CD4-positive, alpha-beta T cell treated with Interleukin-6 for 4 hours (primary cell): ENCODE measurements around the gene EIF2S3.
A peak's percentile ranks its signal among the peaks of the same experiment; 100 is the strongest.
"Not testable (repeated sequence)": the region's sequence is repeated elsewhere in the genome, so short reads cannot be mapped to it uniquely, and the experiment has no call there.

ENCODE experiments used
- DNase-seq: peaks from one replicate; pipeline ENCODE4 v3.0.0-alpha.2; 2020; ENCODE audit warnings: mixed read lengths

Gene EIF2S3

DNA sequence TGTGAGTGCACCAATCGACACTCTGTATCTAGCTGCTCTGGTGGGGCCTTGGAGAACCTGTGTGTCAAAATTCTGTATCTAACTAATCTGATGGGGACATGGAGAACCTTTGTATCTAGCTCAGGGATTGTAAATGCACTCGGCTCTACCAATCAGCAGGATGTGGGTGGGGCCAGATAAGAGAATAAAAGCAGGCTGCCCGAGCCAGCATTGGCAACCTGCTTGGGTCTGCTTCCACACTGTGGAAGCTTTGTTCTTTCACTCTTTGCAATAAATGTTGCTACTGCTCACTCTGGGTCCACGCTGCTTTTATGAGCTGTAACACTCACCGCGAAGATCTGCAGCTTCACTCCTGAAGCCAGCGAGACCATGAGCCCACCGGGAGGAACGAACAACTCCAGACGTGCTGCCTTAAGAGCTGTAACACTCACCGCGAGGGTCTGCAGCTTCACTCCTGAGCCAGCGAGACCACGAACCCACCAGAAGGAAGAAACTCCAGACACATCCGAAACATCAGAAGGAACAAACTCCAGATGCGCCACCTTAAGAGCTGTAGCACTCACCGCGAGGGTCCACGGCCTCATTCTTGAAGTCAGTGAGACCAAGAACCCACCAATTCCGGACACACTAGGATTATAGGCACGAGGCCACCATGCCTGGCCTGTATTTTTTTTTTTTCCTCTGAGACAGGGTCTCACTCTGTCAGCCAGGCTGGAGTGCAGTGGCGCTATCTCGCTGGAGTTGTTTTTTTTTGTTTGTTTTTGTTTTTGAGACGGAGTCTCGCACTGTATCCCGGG is 4.0 kb upstream of the EIF2S3 start:
- DNase-seq, result not testable (repeated sequence)

DNA sequence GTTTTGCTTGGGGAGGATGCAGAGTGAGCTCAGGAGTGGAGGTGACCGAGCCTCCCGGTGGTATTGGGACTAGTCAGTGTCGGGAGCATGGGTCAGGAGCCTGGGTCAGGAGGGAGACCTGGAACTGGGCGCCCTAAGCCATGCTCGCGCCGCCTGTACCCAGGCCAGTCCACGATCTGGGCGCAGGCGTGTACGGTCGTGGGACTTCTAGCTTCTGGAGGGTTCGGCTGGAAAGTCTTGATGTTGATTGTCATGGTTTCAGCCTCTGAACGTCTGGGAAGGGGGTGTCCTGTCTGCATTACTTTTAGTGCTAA is 244 bp downstream of the EIF2S3 start:
- no peak for DNase-seq

DNA sequence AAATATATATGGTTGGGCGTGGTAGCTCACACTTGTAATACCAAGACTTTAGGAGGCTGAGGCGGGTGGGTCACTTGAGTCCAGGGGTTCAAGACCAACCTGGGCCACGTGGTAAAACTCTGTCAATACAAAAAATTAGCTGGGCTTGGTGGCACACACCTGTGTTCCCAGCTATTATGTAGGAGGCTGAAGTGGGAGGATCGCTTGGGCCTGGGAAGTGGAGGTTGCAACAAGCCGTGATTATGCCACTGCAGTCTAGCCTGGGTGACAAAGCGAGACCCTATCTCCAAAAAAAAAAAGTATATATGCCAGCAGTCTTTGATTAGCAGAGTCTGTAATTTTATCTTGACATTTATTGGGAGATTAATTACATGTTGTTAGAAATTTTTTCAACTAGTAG is 8.7 kb downstream of the EIF2S3 start:
- DNase-seq, result no peak

DNA sequence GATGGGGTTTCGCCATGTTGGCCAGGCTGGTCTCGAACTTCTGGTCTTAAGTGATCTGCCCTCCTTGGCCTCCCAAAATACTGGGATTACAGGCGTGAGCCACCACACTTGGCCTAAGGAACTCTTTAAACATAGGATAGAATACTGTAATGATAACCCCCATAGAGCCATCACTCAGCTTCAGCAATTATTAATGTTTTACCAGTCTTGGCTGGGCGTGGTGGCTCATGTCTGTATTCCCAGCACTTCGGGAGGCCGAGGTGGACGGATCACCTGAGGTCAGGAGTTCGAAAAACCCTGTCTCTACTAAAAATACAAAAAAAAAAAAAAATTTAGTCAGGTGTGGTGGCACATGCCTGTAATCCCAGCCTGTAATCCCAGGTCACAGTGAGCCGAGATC is 15.1 kb downstream of the EIF2S3 start:
- no peak for DNase-seq

DNA sequence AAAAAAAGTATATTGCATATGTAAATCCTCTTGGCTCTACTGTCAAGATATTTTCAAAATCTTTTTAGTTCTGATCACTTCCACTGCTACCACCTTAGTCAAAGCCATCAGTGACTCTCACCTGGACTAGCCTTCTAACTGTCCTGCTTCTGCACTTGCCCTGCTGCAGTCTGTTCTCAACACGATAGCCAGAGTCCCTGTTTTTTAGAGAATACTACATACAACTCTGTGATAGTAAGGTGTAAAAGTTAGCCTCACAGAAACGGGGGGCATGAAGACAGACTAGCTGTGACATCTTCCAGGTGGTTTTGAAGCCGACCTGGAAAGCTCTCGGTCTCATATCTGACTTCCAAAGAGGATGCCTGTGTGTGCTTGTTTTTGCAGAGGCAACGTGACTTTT is 24.7 kb downstream of the EIF2S3 start:
- DNase-seq, result no peak

DNA sequence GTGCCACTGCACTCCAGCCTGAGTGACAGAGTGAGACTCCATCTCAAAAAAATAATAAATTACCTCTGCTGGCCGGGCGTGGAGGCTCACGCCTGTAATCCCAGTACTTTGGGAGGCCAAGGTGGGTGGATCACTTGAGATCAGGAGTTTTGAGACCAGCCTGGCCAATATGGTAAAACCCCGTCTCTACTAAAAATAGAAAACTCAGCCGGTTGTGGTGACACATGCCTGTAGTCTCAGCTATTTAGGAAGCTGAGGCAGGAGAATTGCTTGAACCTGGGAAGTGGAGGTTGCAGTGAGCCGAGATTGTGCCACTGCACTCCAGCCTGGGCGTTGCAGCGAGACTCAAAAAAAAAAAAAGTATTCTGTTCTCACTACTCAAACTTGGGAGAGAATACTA is 25.5 kb downstream of the EIF2S3 start:
- not testable (repeated sequence) for DNase-seq

DNA sequence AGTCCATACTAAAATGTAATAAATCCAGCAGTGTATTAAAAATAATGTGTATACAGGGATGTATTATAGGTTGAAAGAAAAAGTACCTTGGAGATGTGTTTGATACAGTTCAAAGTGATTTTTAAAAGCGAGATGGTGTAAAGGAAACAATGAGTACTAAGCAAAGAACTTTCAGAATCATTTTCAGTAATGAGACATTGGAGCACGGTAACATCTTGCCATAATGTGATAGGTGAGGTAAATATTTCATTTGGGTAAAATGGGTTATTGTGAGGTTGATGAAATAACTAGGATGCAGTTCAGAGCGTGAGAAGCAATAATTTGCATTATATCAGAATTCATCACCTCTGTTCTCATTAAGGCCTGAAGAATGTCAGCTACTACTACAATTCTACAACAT is 25.9 kb downstream of the EIF2S3 start:
- no peak for DNase-seq

DNA sequence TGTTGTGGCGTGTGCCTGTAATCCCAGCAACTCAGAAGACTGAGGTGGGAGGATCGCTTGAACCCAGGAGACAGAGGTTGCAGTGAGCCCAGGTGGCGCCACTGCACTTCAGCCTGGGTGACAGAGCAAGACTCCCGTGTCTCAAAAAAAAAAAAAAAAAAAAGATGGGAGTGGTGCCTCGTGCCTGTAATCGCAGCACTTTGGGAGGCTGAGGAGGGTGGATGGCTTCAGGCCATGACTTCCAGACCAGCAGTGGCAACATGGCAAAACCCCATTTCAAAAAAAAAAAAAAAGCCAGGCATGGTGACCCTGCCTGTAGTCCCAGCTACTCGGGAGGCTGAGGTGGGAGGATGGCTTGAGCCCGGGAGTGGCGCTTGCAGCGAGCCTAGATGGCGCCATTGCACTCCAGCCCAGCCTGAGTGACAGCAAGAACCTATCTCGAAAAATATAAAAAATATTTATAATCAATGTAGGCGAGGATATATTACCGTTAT is 27.0 kb downstream of the EIF2S3 start:
- DNase-seq, result peak; percentile 68

DNA sequence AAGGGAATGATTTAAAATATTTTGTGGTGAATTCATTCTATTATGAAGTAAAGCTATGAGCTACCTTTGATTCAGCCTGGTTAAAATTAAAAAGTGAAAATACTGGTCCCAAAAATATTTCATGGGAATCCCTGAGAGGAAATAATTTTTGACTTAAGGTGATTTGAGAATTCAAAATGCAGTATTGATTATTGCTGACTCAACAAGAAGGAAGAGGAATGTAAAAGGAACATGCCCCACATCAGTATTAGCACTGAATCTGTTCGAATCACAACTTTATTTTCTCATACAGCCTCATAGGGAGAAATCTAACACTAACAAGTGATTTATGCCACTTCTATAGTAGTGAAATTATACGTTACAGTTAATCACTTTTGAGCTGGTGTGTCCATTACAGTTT is 27.7 kb downstream of the EIF2S3 start:
- no peak for DNase-seq

DNA sequence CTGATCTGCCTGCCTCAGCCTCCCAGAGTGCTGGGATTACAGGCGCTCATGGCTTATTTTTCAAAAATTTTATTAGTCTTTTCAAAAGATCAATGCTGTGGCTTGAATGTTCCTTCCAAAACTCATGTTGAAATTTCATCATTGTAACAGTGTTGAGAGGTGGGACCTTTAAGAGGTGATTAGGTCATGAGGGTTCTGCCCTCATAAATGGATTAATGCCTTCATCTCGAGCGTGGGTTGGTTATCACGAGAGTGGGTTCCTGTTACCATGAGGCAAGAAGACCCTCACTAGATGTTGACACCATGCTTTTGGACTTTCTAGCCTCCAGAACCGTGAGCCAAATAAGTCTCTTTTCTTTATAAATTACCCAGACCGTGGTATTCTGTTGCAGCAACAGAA is 30.3 kb downstream of the EIF2S3 start:
- DNase-seq, result no peak

DNA sequence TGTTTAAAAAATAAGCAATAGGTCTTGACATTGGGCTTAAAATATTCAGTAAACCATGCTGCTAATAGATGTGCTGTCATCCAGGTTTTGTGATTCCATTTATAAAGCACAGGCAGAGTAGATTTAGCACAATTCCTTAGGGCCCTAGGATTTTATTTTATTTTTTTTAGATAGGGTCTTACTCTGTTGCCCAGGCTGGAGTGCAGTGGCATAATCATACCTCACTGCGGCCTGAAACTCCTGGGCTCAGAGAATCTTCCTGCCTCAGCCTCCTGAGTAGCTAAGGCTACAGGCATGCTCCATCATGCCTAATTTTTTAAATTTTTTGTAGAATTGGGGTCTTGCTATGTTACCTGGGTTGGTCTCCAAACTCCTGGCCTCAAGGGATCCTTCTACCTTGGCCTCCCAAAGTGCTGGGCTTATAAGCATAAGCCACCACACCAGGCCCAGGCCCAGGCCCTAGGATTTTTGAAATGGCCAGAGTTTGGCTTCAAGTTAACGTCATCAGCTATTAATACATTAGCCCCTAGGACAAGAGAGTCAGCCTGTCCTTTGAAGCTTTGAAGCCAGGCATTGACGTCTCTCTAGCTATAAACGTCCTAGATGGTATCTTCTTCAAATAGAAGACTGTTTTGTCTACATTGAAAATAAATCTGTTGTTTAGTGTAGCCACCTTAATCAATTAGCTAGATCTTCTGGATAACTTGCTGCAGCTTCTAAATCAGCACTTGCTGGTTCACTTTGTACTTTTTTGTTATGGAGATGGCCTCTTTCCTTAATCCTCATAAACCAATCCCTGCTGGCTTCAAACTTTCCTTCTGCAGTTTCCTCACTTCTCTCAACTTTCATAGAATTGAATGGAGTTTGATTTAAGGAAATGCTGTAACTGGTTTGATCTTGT is 35.8 kb downstream of the EIF2S3 start:
- no peak for DNase-seq

DNA sequence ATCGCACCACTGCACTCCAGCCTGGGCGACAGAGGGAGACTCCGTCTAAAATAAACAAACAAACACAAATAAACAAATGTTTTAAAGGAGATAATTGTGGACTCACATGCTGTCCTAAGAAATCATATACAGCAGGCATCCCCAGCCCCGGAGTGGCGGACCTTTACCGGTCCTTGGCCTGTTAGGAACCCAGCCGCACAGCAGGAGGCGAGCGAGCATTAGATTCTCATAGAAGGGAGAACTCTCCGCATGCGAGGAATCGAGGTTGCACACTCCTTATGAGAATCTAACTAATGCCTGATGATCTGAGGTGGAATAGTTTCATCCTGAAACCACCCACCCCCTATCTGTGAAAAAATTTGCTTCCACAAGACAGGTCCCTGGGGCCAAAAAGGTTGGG is 39.0 kb downstream of the EIF2S3 start:
- no peak for DNase-seq

DNA sequence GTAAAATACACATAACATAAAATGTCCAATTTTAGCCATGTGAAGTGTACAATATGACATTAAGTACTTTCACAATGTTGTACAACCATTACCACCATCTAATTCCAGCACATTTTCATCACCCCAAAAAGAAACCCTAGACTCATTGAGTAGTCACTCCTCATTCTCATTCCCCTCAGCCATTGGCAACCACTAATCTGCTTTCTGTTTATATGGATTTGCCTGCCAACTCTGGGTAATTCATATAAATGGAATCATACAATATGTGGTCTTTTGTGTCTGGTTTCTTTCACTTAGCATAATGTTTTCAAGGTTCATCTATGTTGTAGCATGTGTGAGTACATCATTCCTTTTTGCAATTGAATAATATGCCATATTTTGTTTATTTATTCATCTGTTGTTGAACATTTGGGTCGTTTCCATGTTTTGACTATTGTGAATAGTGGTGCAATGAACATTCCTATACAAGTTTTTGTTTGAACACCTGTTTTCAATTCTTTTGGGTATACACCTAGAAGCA is 43.0 kb downstream of the EIF2S3 start:
- no peak for DNase-seq

DNA sequence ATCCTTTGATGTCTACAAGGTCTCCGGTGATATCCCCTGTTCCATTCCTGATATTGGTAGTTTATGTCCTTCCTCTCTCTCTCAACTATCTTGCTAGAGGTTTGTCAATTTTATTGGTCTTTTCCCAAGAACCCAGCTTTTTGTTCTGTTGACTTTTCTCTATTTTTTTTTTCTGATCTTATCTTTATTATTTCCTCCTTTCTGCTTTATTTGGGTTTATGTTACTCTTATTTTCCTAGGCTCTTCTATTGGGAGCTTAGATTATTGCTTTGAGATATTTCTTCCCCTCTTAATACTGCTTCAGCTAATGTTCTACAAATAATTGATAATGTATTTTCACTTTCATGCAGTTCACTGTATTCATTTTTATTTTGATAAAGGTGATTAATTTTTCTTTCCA is 44.2 kb downstream of the EIF2S3 start:
- no peak for DNase-seq

DNA sequence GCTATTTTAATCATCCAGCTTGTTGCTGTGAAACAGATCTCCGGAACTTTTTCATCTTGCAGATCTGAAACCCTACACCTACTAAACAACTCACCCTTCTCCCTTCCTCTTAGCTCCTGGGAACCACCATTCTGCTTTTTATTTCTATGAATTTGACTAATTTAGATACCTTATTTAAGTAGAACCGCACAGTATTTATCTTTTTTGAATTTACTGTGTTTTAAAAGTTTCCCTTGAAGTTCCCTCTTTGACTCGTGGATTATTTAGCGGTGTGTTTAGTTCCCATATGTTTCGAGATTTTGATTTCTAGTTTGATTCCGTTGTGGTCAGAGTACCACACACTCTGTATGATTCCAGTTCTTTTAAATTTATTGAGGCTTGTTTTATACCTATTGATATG is 44.6 kb downstream of the EIF2S3 start:
- DNase-seq, result no peak

DNA sequence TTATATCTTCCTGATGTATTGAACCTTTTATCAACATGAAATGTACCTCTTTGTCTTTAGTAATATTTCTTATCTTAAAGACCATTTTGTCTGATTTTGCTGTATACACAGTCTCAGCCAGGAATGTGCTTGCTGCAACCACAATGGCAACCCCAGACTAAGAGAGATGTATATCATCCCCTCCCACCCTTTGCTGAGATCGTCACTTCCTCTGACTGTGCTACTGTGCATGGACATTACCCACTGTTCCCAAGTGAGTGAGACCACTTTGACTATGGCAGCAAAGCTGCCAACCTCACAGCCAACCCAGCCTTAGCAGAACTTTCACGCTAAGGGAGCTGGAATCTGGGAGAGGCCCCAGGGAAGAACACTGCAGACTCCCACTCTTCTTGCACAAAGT is 46.0 kb downstream of the EIF2S3 start:
- DNase-seq, result no peak

DNA sequence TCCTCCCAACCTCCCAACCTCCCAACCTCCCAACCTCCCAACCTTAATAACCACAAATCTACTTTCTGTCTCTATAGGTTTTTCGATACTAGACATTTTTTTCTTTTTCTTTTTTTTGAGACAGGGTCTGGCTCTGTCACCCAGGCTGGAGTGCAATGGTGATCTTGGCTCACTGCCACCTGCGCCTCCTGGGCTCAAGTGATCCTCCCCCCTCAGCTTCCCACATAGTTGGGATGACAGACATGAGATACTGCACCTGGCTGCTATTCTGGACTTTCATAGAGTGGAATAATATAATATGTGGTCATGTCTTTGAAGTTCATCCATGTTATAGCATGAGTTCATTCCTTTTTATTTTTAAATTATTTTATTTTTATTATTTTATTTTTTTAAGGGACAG is 55.3 kb downstream of the EIF2S3 start:
- no peak for DNase-seq

DNA sequence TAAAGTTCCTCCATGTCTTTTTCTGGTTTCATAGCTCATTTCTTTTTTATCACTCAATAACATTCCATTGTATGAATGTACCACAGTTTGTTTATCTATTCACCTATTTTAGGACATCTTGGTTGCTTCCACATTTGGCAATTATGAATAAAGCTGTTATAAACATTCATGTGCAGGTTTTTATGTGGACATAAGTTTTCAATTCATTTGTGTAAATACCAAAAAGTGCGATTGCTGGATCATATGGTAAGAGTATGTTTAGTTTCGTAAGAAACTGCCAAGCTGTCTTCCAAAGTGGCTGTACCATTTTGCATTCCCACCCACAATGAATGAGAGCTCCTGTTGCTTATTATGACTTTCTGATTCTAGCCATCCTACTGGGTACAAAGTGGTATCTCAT is 58.4 kb downstream of the EIF2S3 start:
- no peak for DNase-seq

DNA sequence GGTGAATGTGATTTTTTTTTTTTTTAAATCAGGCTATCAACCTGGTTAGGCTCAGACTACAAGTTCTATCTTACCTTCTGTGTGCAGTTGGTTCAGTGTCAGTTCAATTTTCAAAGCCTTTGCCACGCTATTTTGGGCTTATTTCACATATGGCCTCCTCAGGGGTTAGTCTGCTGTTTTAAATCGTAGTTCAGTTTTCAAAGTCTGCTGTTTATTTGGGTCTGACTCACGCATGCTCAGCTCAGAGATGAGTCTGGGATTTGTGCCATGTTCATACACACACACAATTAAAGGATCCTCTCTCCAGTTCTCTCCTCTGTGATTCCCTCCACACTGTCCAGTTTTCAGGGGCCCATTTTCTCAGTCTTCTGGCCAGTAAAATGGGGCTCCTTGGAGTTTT is 62.5 kb downstream of the EIF2S3 start:
- DNase-seq, result no peak

DNA sequence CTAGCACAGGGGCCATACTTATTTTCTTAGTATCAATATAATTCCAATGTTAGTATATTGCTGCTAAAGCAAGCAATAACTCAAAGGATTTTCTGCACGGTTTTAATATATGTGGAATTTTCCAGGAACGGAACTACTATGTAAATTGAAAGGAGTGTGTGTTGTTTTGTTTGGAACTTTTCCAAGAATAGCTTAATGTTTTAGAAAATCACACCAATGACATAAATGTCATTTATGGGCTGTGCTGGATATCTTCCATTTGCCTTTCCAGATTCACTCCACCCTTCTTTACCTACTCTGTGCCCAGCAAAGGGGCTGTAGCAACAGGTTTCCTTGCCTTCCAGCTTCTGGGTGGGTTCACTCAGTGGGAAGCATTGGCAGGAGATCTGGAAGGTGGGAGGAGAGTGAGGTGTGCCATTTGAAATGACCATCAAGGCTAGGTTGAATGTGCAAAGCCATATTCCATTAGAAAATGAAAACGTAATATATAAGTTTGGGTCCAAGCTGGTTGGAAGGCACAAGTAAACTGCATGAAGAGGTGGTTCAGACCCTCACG is 69.6 kb downstream of the EIF2S3 start:
- DNase-seq, result no peak

DNA sequence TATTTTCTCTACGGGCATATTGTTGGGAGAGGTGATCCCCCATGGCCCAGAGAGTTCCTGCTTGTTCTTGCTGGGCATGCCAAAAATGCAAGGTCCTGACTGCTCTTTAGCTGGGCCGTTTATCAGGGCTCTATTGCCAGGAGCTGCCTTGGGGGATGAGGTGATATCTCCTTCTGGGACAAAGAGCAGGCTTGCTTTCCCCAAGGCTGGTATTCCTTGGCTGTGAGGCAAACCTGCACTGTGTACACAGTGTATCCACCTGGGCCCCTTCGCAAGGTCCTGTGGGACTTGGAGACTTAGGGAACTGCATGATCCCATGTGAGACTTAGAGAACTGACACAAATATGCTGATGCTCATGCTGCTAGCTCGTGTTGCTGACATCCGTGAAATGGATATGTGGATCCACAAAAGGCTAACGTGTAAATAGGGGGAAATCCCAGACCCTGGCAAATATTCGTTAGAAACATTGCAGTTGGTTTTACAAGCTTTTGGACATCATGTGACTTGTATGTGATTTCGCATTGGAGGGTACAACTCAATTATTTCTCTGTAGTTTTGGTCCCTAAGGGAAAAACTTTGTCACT is 70.4 kb downstream of the EIF2S3 start:
- DNase-seq, result no peak
